Smooth muscle cell (in vitro differentiated cells): ENCODE results near the gene EAF1. TPM values are rescaled to one million over a fixed set of nuclear protein-coding genes. Genes with fewer than 3 reads are reported as not detected.
"Not testable (repeated sequence)": the region's sequence is repeated elsewhere in the genome, so short reads cannot be mapped to it uniquely, and the experiment has no call there.

Source experiments
- DNase-seq: peaks from one replicate; lab custom pipeline; 2025; ENCODE audit not compliant: unreplicated experiment; lab: John Stamatoyannopoulos, UW
- H2AFZ ChIP-seq: fragments of 200-600 bp; sonication (generic); 2 replicates; pipeline ENCODE4 v1.6.0; 2016; ENCODE audit warnings: antibody characterized with exemption, low read depth, mild to moderate bottlenecking
- H3F3A ChIP-seq: fragments of 200-600 bp; sonication (generic); 2 replicates; pipeline ENCODE4 v1.6.0; 2017; ENCODE audit warnings: antibody characterized with exemption, low read depth
- H3K27ac ChIP-seq: fragments of 200-600 bp; sonication (generic); 2 replicates; pipeline ENCODE4 v1.5.1; 2016; ENCODE audit warnings: low read depth, mild to moderate bottlenecking
- H3K27me3 ChIP-seq: fragments of 200-600 bp; sonication (generic); 2 replicates; pipeline ENCODE4 v1.6.1; 2016; ENCODE audit warnings: low read depth, mild to moderate bottlenecking
- H3K36me3 ChIP-seq: fragments of 200-600 bp; sonication (generic); 2 replicates; pipeline ENCODE4 v1.5.1; 2016; ENCODE audit warnings: low read depth
- H3K4me1 ChIP-seq: fragments of 200-600 bp; sonication (generic); 2 replicates; pipeline ENCODE4 v1.5.1; 2016; ENCODE audit warnings: low read depth
- H3K4me2 ChIP-seq: fragments of 200-600 bp; sonication (generic); 2 replicates; pipeline ENCODE4 v1.6.0; 2016; ENCODE audit warnings: mild to moderate bottlenecking
- H3K4me3 ChIP-seq: fragments of 200-600 bp; sonication (generic); 2 replicates; pipeline ENCODE4 v1.5.1; 2016; ENCODE audit warnings: mild to moderate bottlenecking
- H3K79me2 ChIP-seq: fragments of 200-600 bp; sonication (generic); 2 replicates; pipeline ENCODE4 v1.6.0; 2016; ENCODE audit warnings: low read depth, mild to moderate bottlenecking
- H3K9ac ChIP-seq: fragments of 200-600 bp; sonication (generic); 2 replicates; pipeline ENCODE4 v1.6.0; 2016; ENCODE audit warnings: low read depth
- H3K9me3 ChIP-seq: fragments of 200-600 bp; sonication (generic); replicated peaks from 2 replicates; pipeline ENCODE4 v1.5.1; 2016; ENCODE audit warnings: low read depth
- H4K20me1 ChIP-seq: fragments of 200-600 bp; sonication (generic); 2 replicates; pipeline ENCODE4 v1.6.0; 2016; ENCODE audit warnings: low read depth
- WGBS: methylation state at CpG from one replicate; pipeline ENCODE4 v1.1.7; 2016; ENCODE audit warnings: low lambda C conversion rate; 5-methylcytosine and 5-hydroxymethylcytosine counted together
- polyA plus RNA-seq: library from polyadenylated mRNA; unstranded; fragments of >200 nt; fragmentation: Nextera tagmentation; extraction: Ambion mirVana; gene quantifications from 2 replicates; pipeline ENCODE4 v1.2.1, GENCODE V29; 2016
- total RNA-seq: library from RNA; depleted of rRNA; stranded (reverse); fragments of >200 nt; gene quantifications from 2 replicates; pipeline ENCODE4 v1.2.3, GENCODE V29; 2014
- TF ChIP-seq, protein P1 (sequence below): fragments of 200-600 bp; sonication (generic); IDR thresholded peaks from 2 replicates; pipeline ENCODE4 v1.5.1; 2017; ENCODE audit warnings: borderline replicate concordance, mild to moderate bottlenecking, antibody characterized with exemption; ENCODE audit not compliant: insufficient read depth, poor library complexity, severe bottlenecking

Gene EAF1
- total and polyA plus RNA-seq, 2 experiments from 2014 or later: 9.5 to 22.1 TPM

DNA sequence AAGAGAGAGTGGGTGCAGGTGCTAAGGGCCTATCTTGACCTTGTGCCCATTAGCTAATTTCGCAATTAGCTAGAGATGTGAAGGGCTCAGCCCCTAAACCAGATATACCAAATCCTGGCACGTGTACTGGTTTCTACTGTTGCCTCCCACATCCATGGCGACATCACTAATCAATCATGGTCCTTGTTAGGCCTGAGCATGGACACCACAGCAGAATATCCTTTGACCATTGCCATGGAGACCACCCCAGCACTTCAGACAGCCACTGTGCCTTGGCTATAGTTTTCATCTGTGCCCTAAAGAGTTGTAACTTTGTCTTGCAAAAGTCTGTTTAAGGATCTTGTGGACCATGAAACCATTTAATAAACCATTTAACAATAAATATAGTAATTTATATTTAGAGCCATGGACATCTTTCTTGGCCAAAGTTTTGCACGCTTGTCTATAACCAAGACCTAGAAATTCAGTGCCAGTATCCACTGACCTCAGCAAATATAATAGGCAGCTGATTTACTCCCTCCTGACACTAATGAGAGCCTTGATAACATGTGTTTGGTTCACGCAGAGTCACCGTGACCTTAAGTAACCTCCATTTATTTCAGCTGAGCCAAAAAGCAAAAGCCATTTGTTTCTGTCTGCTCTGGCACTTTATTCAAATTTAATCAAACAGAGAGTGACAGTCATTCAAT is 50.7 kb downstream of the EAF1 start:
- no peaks in the 10 kb centered on the region for H3K9me3 ChIP-seq
- H3K27ac ChIP-seq: no peak overlapping the region
- no peaks in the 10 kb centered on the region for H3K27me3 ChIP-seq
- TF ChIP-seq, protein P1, sequence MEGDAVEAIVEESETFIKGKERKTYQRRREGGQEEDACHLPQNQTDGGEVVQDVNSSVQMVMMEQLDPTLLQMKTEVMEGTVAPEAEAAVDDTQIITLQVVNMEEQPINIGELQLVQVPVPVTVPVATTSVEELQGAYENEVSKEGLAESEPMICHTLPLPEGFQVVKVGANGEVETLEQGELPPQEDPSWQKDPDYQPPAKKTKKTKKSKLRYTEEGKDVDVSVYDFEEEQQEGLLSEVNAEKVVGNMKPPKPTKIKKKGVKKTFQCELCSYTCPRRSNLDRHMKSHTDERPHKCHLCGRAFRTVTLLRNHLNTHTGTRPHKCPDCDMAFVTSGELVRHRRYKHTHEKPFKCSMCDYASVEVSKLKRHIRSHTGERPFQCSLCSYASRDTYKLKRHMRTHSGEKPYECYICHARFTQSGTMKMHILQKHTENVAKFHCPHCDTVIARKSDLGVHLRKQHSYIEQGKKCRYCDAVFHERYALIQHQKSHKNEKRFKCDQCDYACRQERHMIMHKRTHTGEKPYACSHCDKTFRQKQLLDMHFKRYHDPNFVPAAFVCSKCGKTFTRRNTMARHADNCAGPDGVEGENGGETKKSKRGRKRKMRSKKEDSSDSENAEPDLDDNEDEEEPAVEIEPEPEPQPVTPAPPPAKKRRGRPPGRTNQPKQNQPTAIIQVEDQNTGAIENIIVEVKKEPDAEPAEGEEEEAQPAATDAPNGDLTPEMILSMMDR: no peak
- H3F3A ChIP-seq: no peaks in the 10 kb centered on the region
- no peak overlapping the region for H3K9ac ChIP-seq
- no peaks in the 10 kb centered on the region for H3K36me3 ChIP-seq
- no peak for DNase-seq
- H3K4me3 ChIP-seq: no peak overlapping the region
- 80% methylated on average over 6 of the region's 6 CpGs for WGBS
- no peaks in the 10 kb centered on the region for H3K79me2 ChIP-seq
- H3K4me2 ChIP-seq: no peak overlapping the region
- H3K4me1 ChIP-seq: no peaks in the 10 kb centered on the region
- no peak overlapping the region for H2AFZ ChIP-seq
- H4K20me1 ChIP-seq: no peaks in the 10 kb centered on the region

DNA sequence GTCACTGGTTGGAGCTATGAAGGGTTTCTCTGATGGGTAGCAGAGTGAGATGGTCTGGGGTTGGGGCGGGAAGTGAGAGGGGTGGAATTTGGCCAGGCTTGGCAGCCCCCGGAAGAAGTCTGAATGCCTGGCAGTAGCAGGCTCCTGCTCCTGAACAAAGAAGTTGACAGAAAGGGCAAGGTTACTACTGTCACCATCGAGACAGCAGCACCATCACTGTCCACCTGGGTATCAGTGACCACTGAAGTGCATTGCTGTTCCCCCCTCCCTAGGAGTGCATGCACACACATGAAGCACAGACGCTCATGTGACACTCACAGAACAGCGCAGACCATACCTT is 51.2 kb downstream of the EAF1 start:
- Histone ChIP-seq H3K9me3 (no peaks in the 10 kb centered on the region), H3K4me3 (no peak overlapping the region), H3K79me2 (no peaks in the 10 kb centered on the region), H3K27ac (no peak overlapping the region), H3K4me2 (no peak overlapping the region), H3K4me1 (no peaks in the 10 kb centered on the region), H4K20me1 (no peaks in the 10 kb centered on the region), H3K27me3 (no peaks in the 10 kb centered on the region), H3K36me3 (no peaks in the 10 kb centered on the region), H2AFZ (no peak overlapping the region), H3F3A (no peaks in the 10 kb centered on the region), H3K9ac (no peak overlapping the region)
- TF ChIP-seq, protein P1: no peak
- DNase-seq: no peak
- 91% methylated on average over 5 of the region's 5 CpGs for WGBS

DNA sequence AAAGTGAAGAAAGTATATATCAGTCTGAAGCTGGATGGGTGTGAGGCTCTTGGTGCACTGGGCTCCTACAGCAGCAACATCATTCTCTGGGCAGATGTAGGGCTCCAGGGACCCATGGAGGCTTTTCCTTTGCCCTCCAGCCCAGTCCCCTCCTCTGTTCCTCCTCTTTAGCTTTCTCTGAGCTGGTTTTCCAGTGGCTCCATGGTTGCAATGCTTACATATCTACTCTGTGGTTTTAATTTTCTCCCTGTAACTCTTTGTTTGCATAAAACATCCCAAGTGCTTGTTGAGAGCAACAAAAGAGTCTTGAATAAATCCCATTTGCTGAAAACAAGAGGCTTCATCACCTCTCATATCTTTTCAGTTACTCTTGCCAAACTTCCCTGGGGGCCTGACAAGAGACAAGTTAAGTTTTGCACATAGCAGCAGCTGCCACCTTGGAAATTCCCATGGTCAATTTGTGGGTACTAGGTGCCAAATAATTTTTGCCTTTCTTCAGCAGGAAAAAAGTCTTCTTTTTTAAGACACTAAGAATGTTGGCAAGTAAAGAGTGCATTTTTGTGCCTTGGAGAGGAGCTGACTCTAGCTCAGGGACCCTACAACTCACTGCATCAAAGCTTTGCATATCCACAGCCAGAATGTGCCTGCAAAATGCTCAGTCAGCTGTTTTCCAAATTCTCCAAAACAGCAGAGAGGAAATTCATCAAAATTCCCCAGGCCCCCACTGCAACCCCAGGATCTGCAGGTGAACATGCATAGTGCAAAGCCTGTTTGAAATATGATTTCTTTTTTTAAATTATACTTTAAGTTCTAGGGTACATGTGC is 52.2 kb downstream of the EAF1 start:
- Histone ChIP-seq H3K4me3 (no peak overlapping the region), H3K9me3 (no peaks in the 10 kb centered on the region), H2AFZ (no peak overlapping the region), H3K4me1 (no peaks in the 10 kb centered on the region), H3F3A (no peaks in the 10 kb centered on the region), H3K4me2 (no peak overlapping the region), H3K79me2 (no peaks in the 10 kb centered on the region), H3K36me3 (no peaks in the 10 kb centered on the region), H3K27me3 (no peaks in the 10 kb centered on the region), H3K9ac (no peak overlapping the region), H4K20me1 (no peaks in the 10 kb centered on the region), H3K27ac (no peak overlapping the region)
- DNase-seq: no peak
- TF ChIP-seq, protein P1: no peak

- 93% methylated on average over 6 of the region's 6 CpGs for WGBS
- H3K79me2 ChIP-seq, H3K4me3 ChIP-seq, H4K20me1 ChIP-seq, H3K27me3 ChIP-seq, H3K9ac ChIP-seq, H3K36me3 ChIP-seq, DNase-seq, H3K27ac ChIP-seq, H3F3A ChIP-seq, H2AFZ ChIP-seq, H3K9me3 ChIP-seq, H3K4me1 ChIP-seq, H3K4me2 ChIP-seq: not testable (repeated sequence)
These were observed 57.2 kb downstream of the EAF1 start for GRCh38 chr3:15484551-15484950.
